ENCODE results near the gene TBC1D22B. TPM values are rescaled to one million over a fixed set of nuclear protein-coding genes. Genes with fewer than 3 reads are reported as not detected.

TBC1D22B gene
- total and polyA plus RNA-seq, 2 of the 13 experiments (the other 11 are each of a cell fraction or from before 2014, with no cell fraction given), result 9.7 to 12.9 TPM

DNA sequence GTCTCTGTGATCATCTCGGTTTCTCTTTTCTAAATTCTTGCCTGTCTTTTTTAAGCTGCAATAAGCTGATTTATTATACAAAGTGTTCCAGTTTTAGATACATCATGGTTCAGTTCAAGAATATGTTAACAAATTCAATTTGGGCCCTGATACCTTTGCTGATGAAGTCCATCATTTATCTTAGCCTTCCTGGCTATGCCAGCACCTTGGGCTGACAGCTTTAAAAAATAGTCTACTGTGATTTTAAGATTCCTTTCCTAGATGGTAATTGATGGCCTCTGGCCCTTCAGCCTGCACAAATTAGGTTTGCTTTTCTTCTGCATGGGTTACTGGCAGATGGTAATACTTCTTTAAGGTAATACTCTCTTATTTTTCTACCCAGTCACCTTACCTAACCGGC, 7.4 kb downstream of the TBC1D22B start:
- H2AFZ ChIP-seq (ENCODE audit: low read length), result no peak overlapping the region
- no peak overlapping the region for H3K27ac ChIP-seq (ENCODE audit: extremely low read length, insufficient read depth, low read length)
- DNase-seq (ENCODE audit: low spot score) (no peak), ATAC-seq (no peak), FAIRE-seq (no peak)
- in situ Hi-C loops (cut with HindIII; ENCODE audit: extremely low pct_ligation_motif_present, low pct_unique_long_range_greater_than_20kb) (no loop called here), intact Hi-C loops (cut with micrococcal nuclease; ENCODE audit: unreplicated experiment) (no loop called here)
- no TSS peak for BruUV-seq (replicated peaks)
- H3K79me2 ChIP-seq (ENCODE audit: insufficient read depth, low read length), result peaks cover 40% of the 10 kb centered on the region
- TF ChIP-seq ZNF101 (CRISPR knock-in tag; IDR thresholded peaks at IDR 0.05; ENCODE audit: borderline replicate concordance, low read depth) (no peak), GATA4 (IDR thresholded peaks at IDR 0.05; ENCODE audit: borderline replicate concordance, low read depth) (no peak), XRCC5 (optimal IDR thresholded peaks at IDR 0.05; ENCODE audit: low read length) (no peak), CC2D1A (CRISPR knock-in tag; IDR thresholded peaks at IDR 0.05) (no peak), GZF1 (CRISPR knock-in tag; IDR thresholded peaks at IDR 0.05) (no peak), PITX1 (CRISPR knock-in tag; IDR thresholded peaks at IDR 0.05) (no peak)
- TF ChIP-seq, protein P1, sequence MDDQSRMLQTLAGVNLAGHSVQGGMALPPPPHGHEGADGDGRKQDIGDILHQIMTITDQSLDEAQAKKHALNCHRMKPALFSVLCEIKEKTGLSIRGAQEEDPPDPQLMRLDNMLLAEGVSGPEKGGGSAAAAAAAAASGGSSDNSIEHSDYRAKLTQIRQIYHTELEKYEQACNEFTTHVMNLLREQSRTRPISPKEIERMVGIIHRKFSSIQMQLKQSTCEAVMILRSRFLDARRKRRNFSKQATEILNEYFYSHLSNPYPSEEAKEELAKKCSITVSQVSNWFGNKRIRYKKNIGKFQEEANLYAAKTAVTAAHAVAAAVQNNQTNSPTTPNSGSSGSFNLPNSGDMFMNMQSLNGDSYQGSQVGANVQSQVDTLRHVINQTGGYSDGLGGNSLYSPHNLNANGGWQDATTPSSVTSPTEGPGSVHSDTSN (CRISPR knock-in tag; IDR thresholded peaks at IDR 0.05; ENCODE audit: borderline replicate concordance), result no peak
- WGBS (ENCODE audit: low lambda C conversion rate), result 92% methylated on average over 2 of the region's 2 CpGs
- ChIA-PET CTCF (ENCODE audit: low intra/inter-chr PET ratio, low total read pairs) (no interaction called here), POLR2A (no interaction called here)
- no peak overlapping the region for H3K4me2 ChIP-seq (ENCODE audit: low read depth, low read length)
- H3K36me3 ChIP-seq (replicated peaks in 1 of 2; ENCODE audit: control insufficient read depth in 1 of 2, insufficient read depth in 2 of 2, low read length in 2 of 2), result peaks cover 3 to 18% of the 10 kb centered on the region in 2 experiments
- H3K9me3 ChIP-seq (ENCODE audit: low read length), result no peaks in the 10 kb centered on the region
- no peak overlapping the region for H3K9ac ChIP-seq (ENCODE audit: insufficient read depth, low read depth, low read length)
- H3K4me3 ChIP-seq (replicated peaks in 1 of 3; ENCODE audit: insufficient read depth in 1 of 3, low read depth in 2 of 3, low read length in 3 of 3), result no peak overlapping the region
- H3K4me1 ChIP-seq (ENCODE audit: insufficient read depth, low read length), result peaks cover 26% of the 10 kb centered on the region
- H4K20me1 ChIP-seq (ENCODE audit: insufficient read depth, low read length), result peaks cover 4% of the 10 kb centered on the region; the same call in 1 of the 2 replicates
- no peaks in the 10 kb centered on the region for H3K27me3 ChIP-seq (ENCODE audit: control insufficient read depth in 1 of 2, insufficient read depth in 2 of 2, low read length in 2 of 2)

DNA sequence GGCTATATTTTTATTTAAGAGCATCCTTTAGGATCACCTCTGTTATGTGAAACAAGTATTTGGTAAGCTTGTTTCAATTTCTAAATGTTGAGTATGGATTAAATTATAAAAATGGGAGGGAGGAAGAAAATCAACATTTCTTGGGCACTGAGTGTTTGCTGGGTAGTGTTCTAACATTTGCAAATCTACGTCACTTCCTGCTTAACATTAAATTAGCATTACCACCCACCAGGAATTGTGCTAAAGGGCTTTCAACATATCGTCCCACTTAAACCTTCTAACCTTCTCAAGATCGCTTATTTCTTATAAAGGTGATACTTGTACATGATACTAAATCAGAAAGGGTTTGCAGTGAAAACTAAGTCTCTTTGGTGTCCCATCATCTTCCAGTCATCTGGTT, 8.3 kb downstream of the TBC1D22B start:
- Histone ChIP-seq H3K79me2 (ENCODE audit: insufficient read depth, low read length) (peaks cover 32% of the 10 kb centered on the region), H3K4me3 (replicated peaks in 1 of 3; ENCODE audit: insufficient read depth in 1 of 3, low read depth in 2 of 3, low read length in 3 of 3) (no peak overlapping the region), H3K27me3 (ENCODE audit: control insufficient read depth in 1 of 2, insufficient read depth in 2 of 2, low read length in 2 of 2) (no peaks in the 10 kb centered on the region), H3K36me3 (replicated peaks in 1 of 2; ENCODE audit: control insufficient read depth in 1 of 2, insufficient read depth in 2 of 2, low read length in 2 of 2) (peaks cover 3 to 24% of the 10 kb centered on the region in 2 experiments), H4K20me1 (ENCODE audit: insufficient read depth, low read length) (no peaks in the 10 kb centered on the region), H3K4me1 (ENCODE audit: insufficient read depth, low read length) (peaks cover 19% of the 10 kb centered on the region), H3K9me3 (ENCODE audit: low read length) (no peaks in the 10 kb centered on the region), H3K9ac (ENCODE audit: insufficient read depth, low read depth, low read length) (no peak overlapping the region), H3K4me2 (ENCODE audit: low read depth, low read length) (no peak overlapping the region), H3K27ac (ENCODE audit: extremely low read length, insufficient read depth, low read length) (no peak overlapping the region), H2AFZ (ENCODE audit: low read length) (no peak overlapping the region)
- ChIA-PET POLR2A (no interaction called here), CTCF (ENCODE audit: low intra/inter-chr PET ratio, low total read pairs) (no interaction called here)
- intact Hi-C loops (cut with micrococcal nuclease; ENCODE audit: unreplicated experiment) (no loop called here), in situ Hi-C loops (cut with HindIII; ENCODE audit: extremely low pct_ligation_motif_present, low pct_unique_long_range_greater_than_20kb) (no loop called here)
- no TSS peak for BruUV-seq (replicated peaks)
- FAIRE-seq (peak; percentile 76), ATAC-seq (no peak), DNase-seq (ENCODE audit: low spot score) (no peak)
- WGBS (ENCODE audit: low lambda C conversion rate), result 94% methylated on average over 3 of the region's 3 CpGs
- TF ChIP-seq TAF1 (CRISPR knock-in tag; IDR thresholded peaks at IDR 0.05) (no peak), ZNF766 (CRISPR knock-in tag; IDR thresholded peaks at IDR 0.05; ENCODE audit: borderline replicate concordance) (no peak), FOXA1 (IDR thresholded peaks at IDR 0.05) (no peak), FOXA1 (CRISPR knock-in tag; IDR thresholded peaks at IDR 0.05) (no peak), ZNF264 (CRISPR knock-in tag; IDR thresholded peaks at IDR 0.05) (no peak), ZNF17 (CRISPR knock-in tag; IDR thresholded peaks at IDR 0.05) (no peak), ZNF780A (CRISPR knock-in tag; IDR thresholded peaks at IDR 0.05) (no peak), ISL2 (CRISPR knock-in tag; IDR thresholded peaks at IDR 0.05) (no peak), ZNF672 (CRISPR knock-in tag; IDR thresholded peaks at IDR 0.05) (no peak), EHMT2 (IDR thresholded peaks at IDR 0.05; ENCODE audit: borderline replicate concordance, low read depth, low read length) (no peak), GLI4 (CRISPR knock-in tag; IDR thresholded peaks at IDR 0.05; ENCODE audit: borderline replicate concordance) (no peak)
- TF ChIP-seq, protein P2, sequence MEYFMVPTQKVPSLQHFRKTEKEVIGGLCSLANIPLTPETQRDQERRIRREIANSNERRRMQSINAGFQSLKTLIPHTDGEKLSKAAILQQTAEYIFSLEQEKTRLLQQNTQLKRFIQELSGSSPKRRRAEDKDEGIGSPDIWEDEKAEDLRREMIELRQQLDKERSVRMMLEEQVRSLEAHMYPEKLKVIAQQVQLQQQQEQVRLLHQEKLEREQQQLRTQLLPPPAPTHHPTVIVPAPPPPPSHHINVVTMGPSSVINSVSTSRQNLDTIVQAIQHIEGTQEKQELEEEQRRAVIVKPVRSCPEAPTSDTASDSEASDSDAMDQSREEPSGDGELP (IDR thresholded peaks at IDR 0.05; ENCODE audit: borderline replicate concordance, low read depth), result no peak
- TF ChIP-seq, protein P3, sequence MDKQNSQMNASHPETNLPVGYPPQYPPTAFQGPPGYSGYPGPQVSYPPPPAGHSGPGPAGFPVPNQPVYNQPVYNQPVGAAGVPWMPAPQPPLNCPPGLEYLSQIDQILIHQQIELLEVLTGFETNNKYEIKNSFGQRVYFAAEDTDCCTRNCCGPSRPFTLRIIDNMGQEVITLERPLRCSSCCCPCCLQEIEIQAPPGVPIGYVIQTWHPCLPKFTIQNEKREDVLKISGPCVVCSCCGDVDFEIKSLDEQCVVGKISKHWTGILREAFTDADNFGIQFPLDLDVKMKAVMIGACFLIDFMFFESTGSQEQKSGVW (CRISPR knock-in tag; IDR thresholded peaks at IDR 0.05; ENCODE audit: borderline replicate concordance), result no peak

All from HepG2 (cell line).